Activated naive CD8-positive, alpha-beta T cell treated with anti-CD3 and anti-CD28 coated beads, Interleukin-2, amount 10 ng/mL, durations not matched to agents 7 days and 5 days (primary cell): ENCODE results near the gene PID1. TPM values are rescaled to one million over a fixed set of nuclear protein-coding genes. Genes with fewer than 3 reads are reported as not detected.

Source experiments
- ATAC-seq: fragments of 150-1000 bp; cut with Tn5 transposase; one replicate; pipeline ENCODE4 v1.10.0; 2021; ENCODE audit warnings: low read depth, moderate library complexity
- POLR2A ChIA-PET: fragments of 350-600 bp; sonication (Branson Sonifier 250); formaldehyde crosslinking; loops from one replicate; lab custom pipeline; 2021; ENCODE audit warnings: antibody characterized with exemption; lab: Charles Lee
- DNase-seq: peaks from one replicate; pipeline ENCODE4 v3.0.0; 2021
- H3K27ac Mint-ChIP-seq: one replicate; pipeline ENCODE4 v1.8.0; 2022; ENCODE audit warnings: mild to moderate bottlenecking, mixed read lengths
- H3K27me3 Mint-ChIP-seq: one replicate; pipeline ENCODE4 v1.8.0; 2022; ENCODE audit warnings: mild to moderate bottlenecking, moderate library complexity, mixed read lengths
- H3K36me3 Mint-ChIP-seq: one replicate; pipeline ENCODE4 v1.8.0; 2021; ENCODE audit warnings: mild to moderate bottlenecking, mixed read lengths
- H3K4me1 Mint-ChIP-seq: one replicate; pipeline ENCODE4 v1.8.0; 2021; ENCODE audit warnings: mixed read lengths
- H3K4me3 Mint-ChIP-seq: one replicate; pipeline ENCODE4 v1.8.0; 2022; ENCODE audit warnings: mild to moderate bottlenecking, moderate library complexity, mixed read lengths
- H3K9me3 Mint-ChIP-seq: one replicate; pipeline ENCODE4 v1.8.0; 2021; ENCODE audit warnings: mixed read lengths
- total RNA-seq, 2 experiments: library from RNA; stranded (reverse); gene quantifications; one replicate each; pipeline ENCODE4 v1.2.3, GENCODE V29; 2021

Gene PID1, protein sequence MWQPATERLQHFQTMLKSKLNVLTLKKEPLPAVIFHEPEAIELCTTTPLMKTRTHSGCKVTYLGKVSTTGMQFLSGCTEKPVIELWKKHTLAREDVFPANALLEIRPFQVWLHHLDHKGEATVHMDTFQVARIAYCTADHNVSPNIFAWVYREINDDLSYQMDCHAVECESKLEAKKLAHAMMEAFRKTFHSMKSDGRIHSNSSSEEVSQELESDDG
- total RNA-seq: under 1 TPM; 0.11 to 0.17 TPM

DNA sequence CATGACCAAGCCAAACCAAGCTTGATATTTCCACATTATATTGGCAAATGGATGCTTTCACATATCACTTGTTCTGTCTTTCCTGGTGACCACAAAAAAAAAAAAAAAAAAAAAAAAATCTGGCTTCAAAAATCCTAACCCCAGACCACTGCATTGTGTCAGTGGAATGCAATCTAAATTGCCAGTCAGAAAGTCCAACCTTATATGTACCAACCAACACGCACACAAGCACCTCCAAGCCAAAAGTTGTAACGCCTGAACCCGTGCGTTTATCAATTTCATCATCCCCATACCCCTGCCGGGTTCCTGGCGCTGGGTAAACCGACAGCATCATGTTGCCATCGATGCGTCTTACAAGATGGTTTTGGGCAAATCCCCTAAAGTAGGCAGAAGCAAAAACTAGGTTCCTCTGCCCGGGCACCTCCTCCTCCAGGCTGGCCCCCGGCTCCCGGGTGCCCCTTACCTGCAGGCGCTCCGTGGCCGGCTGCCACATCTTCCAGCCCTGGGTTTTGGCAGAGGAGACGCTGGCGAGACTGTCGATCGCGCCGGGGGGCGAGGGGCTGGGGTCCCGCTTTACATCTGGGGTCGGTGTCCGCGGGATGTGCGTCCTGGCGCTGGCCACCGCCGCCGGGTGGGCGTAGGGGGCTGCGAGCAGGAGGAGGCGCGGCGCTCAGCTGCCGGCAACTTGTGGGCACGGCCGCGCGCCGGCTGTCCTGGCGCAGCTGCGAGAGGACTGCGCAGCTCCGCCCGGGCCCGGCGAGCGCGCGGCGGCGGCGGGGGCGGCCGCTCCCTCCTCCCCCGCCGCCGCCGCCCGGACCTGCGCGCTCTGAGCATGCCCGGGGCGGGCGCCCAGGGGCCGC is at the start of gene PID1:
TSS of gene PID1 (minus strand) at position 737 of the 860 bp plus-strand sequence. CDS start at position 493, 244 bp downstream.
- DNase-seq (no peak), ATAC-seq (no peak)
- Mint-ChIP-seq H3K27ac (no peak within 1 kb of the TSS), H3K4me3 (no peak within 1 kb of the TSS), H3K4me1 (no peaks in the 10 kb centered on the region), H3K9me3 (no peaks in the 10 kb centered on the region), H3K36me3 (no peaks in the 10 kb centered on the region), H3K27me3 (peaks cover 25% of the 10 kb centered on the region)
- POLR2A ChIA-PET: no interaction called here

DNA sequence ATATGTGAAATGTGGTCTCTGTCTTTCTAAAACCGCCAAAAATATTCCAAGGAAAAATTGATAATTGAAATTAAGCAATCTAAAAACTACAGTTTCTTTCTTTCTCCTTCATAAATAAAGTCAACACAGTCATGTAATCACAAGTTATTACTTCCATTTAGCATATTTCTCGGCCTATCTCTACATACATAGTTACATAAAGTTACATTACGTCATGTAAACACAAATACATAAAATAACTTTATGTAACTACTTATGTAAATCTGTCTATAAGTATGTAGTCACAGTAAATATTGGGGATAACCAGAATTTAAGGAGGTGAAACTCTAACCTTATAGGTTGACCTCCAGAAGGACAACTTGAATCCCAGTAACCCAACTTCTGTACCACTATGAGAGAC is 48.5 kb upstream of the PID1 start:
- Mint-ChIP-seq H3K36me3 (no peaks in the 10 kb centered on the region), H3K4me1 (no peaks in the 10 kb centered on the region), H3K9me3 (peaks cover 3% of the 10 kb centered on the region), H3K27ac (no peak overlapping the region), H3K27me3 (no peaks in the 10 kb centered on the region), H3K4me3 (no peak overlapping the region)
- ATAC-seq (no peak), DNase-seq (no peak)
- POLR2A ChIA-PET: no interaction called here

DNA sequence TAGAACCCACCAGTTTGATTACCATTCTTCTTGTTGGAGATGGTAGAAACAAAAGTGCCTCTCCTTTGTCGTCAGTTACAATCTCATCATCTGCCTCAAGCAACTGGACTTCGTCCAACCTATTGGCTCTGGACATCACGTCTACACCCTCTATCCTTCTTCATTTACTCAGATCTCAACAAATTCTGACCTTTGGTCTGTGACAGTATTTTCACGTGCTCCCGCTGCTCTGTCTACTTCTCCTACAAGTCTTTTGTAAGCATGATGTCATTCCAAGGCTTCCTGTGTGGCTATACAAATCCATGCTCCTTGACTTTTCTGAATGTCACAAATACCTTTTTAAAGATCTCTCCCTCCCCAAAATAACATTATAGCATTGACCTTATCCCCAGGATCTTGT is 43.0 kb upstream of the PID1 start:
- H3K9me3 Mint-ChIP-seq: no peaks in the 10 kb centered on the region
- no peaks in the 10 kb centered on the region for H3K27me3 Mint-ChIP-seq
- H3K36me3 Mint-ChIP-seq: no peaks in the 10 kb centered on the region
- no peaks in the 10 kb centered on the region for H3K4me1 Mint-ChIP-seq
- ATAC-seq (no peak), DNase-seq (no peak)
- POLR2A ChIA-PET: no interaction called here
- H3K4me3 Mint-ChIP-seq: no peak overlapping the region
- no peak overlapping the region for H3K27ac Mint-ChIP-seq

DNA sequence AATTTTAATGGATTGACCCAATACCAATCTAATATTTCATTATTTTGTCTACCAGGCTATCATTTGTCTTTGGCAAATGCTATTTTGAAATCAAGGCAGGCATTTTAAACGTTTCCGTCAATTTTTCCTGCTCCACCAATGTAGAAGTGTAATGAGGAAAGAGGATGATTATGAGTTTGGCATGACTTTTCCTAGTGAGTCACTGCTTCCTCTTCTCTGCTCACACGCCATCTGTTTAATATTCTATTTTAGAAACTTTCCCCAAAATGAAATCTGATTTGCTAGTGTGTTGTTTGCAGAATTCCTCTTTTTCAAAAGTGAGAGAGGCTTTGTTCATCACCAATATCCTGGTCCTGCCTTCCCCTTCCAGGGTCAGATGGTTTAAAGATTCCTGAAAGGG is 42.5 kb upstream of the PID1 start:
- Mint-ChIP-seq H3K36me3 (no peaks in the 10 kb centered on the region), H3K4me1 (no peaks in the 10 kb centered on the region), H3K27ac (no peak overlapping the region), H3K4me3 (no peak overlapping the region), H3K27me3 (no peaks in the 10 kb centered on the region), H3K9me3 (no peaks in the 10 kb centered on the region)
- ATAC-seq (no peak), DNase-seq (no peak)
- POLR2A ChIA-PET: no interaction called here

DNA sequence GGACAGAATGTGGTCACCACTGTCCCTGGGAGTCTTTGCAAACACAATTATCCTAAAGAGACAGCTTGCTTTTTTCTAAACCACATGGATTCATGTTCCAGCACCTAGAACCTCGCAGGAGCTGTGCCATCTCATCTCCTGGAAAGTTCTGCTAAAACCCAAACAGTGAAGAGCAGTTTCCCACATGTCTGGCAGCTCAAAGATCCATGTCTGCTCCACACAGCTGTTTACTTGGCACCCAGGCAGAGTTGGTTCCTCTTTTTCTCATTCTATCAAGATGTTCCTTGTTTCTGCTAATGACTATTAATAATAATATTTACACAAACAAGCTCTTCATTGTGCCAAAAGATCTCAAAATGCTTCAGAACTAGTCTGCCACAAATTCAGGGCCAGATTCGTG is 30.1 kb upstream of the PID1 start:
- H3K9me3 Mint-ChIP-seq: peaks cover 2% of the 10 kb centered on the region
- no peak for ATAC-seq

DNA sequence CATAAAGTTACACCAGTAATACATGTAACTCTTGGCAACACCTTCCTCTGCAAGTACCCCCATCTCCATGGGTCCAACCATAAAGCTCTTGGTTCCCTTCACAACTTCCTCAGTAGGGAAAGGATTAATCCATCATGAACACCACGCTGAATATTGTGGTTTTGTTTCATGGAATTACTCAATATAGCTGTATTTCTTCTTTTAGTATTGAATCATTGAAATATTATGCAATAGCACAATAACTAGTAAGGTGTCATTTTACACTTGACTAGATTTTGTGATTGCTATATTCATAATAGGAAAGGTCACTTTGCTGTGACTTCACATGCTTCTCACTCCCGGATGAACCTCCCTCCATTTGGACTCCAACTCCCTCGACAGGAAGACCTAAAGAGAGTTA is 29.7 kb upstream of the PID1 start:
- peaks cover 2% of the 10 kb centered on the region for H3K9me3 Mint-ChIP-seq
- ATAC-seq (no peak), DNase-seq (no peak)
- no peaks in the 10 kb centered on the region for H3K4me1 Mint-ChIP-seq
- H3K4me3 Mint-ChIP-seq: no peak overlapping the region
- POLR2A ChIA-PET: no interaction called here
- no peaks in the 10 kb centered on the region for H3K36me3 Mint-ChIP-seq
- peaks cover 2% of the 10 kb centered on the region for H3K27me3 Mint-ChIP-seq
- no peak overlapping the region for H3K27ac Mint-ChIP-seq

More for the DNA sequence above, 30.1 kb upstream of the PID1 start:
- no peaks in the 10 kb centered on the region for H3K36me3 Mint-ChIP-seq
- peaks cover 2% of the 10 kb centered on the region for H3K27me3 Mint-ChIP-seq
- H3K27ac Mint-ChIP-seq: no peak overlapping the region
- POLR2A ChIA-PET: no interaction called here
- H3K4me1 Mint-ChIP-seq: no peaks in the 10 kb centered on the region
- H3K4me3 Mint-ChIP-seq: no peak overlapping the region
- DNase-seq: no peak

DNA sequence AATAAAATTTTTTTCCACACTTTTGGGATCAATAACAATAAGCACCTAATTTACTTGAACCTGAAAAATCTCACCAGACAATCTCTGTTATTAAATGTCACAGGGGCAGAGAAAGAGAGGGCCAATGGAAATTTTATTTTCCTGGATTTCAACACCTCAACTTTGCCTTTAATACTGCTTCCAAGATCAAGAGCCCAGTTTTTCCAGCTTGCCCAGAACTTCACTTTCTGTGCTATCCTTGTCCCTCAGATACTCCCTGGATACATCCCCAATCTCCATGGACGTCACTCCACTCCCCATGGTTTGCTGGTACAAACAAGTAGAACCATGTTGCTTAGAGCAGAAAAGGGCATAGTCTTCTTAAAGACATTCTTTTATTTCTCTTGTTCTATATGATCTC is 29.3 kb upstream of the PID1 start:
- POLR2A ChIA-PET: no interaction called here
- no peak overlapping the region for H3K27ac Mint-ChIP-seq
- no peaks in the 10 kb centered on the region for H3K36me3 Mint-ChIP-seq
- ATAC-seq: no peak
- H3K4me1 Mint-ChIP-seq: no peaks in the 10 kb centered on the region
- H3K27me3 Mint-ChIP-seq: peaks cover 2% of the 10 kb centered on the region
- no peak for DNase-seq
- H3K4me3 Mint-ChIP-seq: no peak overlapping the region
- peaks cover 2% of the 10 kb centered on the region for H3K9me3 Mint-ChIP-seq

DNA sequence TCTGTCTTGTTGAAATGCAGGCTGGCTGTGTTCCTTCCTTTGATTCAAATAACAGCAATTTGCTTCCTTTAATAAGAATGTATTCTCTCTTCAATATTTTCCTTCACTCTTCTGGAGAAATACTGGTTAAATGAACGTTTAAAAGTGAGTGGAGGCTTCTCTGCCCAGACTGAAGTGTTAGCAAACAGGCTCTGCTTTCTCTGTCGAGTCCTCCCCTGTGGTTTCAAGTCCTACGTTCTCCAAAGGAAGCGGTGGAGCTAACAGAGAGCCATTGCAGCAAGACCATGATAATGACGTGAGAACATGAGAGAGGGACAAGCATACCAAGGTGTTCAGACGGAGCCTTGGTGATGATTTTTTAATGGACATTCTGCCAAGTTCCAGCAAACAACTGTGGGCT is 26.2 kb upstream of the PID1 start:
- Mint-ChIP-seq H3K27ac (no peak overlapping the region), H3K4me1 (no peaks in the 10 kb centered on the region), H3K27me3 (peaks cover 2% of the 10 kb centered on the region)

DNA sequence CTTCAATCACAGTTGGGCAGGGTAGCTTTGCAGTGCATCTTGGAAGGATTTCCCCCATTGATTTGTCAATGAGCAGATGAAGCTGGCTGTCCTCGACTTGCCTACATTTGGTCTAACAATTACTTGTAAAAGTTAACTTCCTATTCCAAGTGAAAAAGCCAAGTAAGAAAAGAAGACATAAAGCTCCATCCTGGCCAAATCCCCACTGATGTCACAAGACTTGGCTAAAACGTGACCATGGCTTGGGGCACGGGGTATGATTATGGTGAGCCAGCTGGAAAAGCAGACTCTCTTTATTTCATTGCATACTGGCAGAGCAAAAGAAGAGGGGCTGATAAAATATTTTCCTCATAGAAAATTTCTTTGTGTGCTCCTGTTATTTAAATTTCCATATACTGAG is 25.4 kb upstream of the PID1 start:
- Mint-ChIP-seq H3K27ac (no peak overlapping the region), H3K36me3 (no peaks in the 10 kb centered on the region), H3K27me3 (no peaks in the 10 kb centered on the region), H3K4me3 (no peak overlapping the region), H3K9me3 (peaks cover 2% of the 10 kb centered on the region), H3K4me1 (no peaks in the 10 kb centered on the region)
- POLR2A ChIA-PET: no interaction called here
- ATAC-seq (no peak), DNase-seq (no peak)

More for the DNA sequence above, 26.2 kb upstream of the PID1 start:
- POLR2A ChIA-PET: no interaction called here
- ATAC-seq: no peak
- Mint-ChIP-seq H3K4me3 (no peak overlapping the region), H3K36me3 (no peaks in the 10 kb centered on the region), H3K9me3 (peaks cover 2% of the 10 kb centered on the region)
- DNase-seq: no peak

DNA sequence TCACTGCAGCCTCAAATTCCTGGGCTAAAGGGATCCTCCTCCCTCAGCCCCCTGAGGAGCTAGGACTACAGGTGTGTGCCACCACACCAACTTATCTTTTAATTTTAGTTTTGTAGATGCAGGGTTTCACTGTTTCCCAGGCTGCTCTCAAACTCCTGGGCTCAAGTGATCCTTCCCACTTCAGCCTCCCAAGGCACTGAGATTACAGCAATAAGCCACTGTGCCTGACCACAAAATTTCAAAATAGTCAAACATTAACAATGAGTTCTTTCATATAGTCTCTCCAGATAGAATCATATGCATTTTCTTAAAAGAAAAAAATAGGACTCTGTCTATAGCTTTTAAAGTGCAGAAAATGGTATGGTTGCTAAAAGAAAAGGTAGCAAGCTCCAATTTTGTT is 24.9 kb upstream of the PID1 start:
- POLR2A ChIA-PET: no interaction called here
- Mint-ChIP-seq H3K27me3 (no peaks in the 10 kb centered on the region), H3K4me1 (no peaks in the 10 kb centered on the region), H3K4me3 (no peak overlapping the region), H3K27ac (no peak overlapping the region), H3K36me3 (no peaks in the 10 kb centered on the region), H3K9me3 (peaks cover 2% of the 10 kb centered on the region)
- ATAC-seq (no peak), DNase-seq (no peak)

DNA sequence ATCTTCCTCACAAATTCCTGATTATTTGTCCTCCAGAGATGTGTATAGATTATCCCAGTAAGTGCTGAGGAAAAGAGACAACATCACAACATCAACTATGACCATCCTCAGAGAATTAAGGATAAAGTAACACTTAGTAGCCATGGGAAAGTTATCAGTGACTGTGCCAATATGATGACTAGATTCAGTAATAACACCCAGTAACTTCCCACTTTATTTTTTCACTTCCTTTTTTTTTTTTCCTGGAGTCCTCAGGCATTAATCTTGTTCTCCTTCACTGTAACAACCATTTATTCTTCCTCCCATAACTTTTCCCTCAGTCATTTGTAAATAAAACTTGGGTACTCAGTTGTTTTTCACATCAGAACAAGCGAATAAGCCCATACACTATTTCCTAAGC is 16.7 kb upstream of the PID1 start:
- no peak for ATAC-seq
- no peaks in the 10 kb centered on the region for H3K36me3 Mint-ChIP-seq

DNA sequence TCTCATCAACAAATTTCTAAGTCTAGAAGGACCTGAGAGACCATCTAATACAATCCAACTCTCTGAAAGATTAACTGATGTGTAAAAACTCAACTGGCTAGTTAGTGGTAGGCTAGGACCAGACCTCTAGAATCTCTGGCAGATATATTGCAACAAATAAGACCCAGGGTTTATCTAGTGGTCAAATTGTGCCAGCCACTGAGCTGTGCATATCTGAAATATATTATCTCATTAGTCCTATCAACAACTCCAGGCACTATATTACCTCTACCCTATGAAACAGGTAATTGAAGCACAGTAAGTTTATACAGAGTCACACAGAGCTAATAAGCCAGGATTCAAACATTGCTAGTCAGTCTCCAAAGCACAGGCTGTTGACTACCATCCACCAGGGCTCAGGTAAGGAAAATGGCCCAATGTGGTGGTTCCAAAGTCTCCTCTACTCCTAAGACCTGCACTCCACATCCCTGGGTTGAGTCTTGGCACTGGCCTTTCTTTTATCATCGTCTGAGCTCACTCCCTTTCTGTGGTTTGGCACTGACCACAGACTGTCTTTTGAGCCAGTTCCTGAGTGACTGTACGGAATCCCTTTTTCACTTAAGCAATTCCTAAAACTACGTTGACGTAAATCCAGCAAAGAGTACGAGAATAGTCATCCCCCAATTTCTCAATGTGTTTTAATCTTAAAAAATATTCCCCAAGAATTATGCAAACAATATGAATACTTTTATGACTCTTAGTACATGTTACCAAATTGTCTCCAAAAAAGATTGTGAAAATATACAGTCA is 11.9 kb upstream of the PID1 start:
- Mint-ChIP-seq H3K36me3 (no peaks in the 10 kb centered on the region), H3K27me3 (no peaks in the 10 kb centered on the region), H3K9me3 (no peaks in the 10 kb centered on the region), H3K27ac (no peak overlapping the region), H3K4me1 (no peaks in the 10 kb centered on the region), H3K4me3 (no peak overlapping the region)
- DNase-seq (no peak), ATAC-seq (no peak)
- POLR2A ChIA-PET: interaction anchor here (0.5 kb wide), 1 partner anchor 1343 kb away, joined by 3 read pairs; no protein-coding TSS in a partner anchor

More for the DNA sequence above, 16.7 kb upstream of the PID1 start:
- POLR2A ChIA-PET: no interaction called here
- no peak overlapping the region for H3K4me3 Mint-ChIP-seq
- H3K27me3 Mint-ChIP-seq: no peaks in the 10 kb centered on the region
- DNase-seq: no peak
- peaks cover 1% of the 10 kb centered on the region for H3K9me3 Mint-ChIP-seq
- H3K4me1 Mint-ChIP-seq: no peaks in the 10 kb centered on the region
- no peak overlapping the region for H3K27ac Mint-ChIP-seq

DNA sequence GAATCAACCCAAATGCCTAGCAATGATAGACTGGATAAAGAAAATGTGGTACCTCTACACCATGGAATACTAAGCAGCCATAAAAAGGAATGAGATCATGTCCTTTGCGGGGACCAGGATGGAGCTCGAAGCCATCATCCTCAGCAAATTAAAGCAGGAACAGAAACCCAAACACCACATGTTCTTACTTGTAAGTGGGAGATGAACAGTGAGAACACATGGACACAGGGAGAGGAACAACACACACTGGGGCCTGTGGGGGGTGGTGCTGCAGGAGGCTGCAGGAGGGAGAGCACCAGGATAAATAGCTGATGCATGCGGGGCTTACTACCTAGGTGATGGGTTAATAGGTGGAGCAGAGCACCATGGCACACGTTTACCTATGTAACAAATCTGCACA is 8.4 kb upstream of the PID1 start:
- DNase-seq (no peak), ATAC-seq (no peak)
- no peak overlapping the region for H3K4me3 Mint-ChIP-seq
- H3K4me1 Mint-ChIP-seq: no peaks in the 10 kb centered on the region
- H3K27me3 Mint-ChIP-seq: no peaks in the 10 kb centered on the region
- H3K36me3 Mint-ChIP-seq: no peaks in the 10 kb centered on the region
- no peaks in the 10 kb centered on the region for H3K9me3 Mint-ChIP-seq
- POLR2A ChIA-PET: no interaction called here
- no peak overlapping the region for H3K27ac Mint-ChIP-seq
